Measurements from ENCODE around the gene MBP.

- TF ChIP-seq TAF1 (IDR thresholded peaks at IDR 0.05; ENCODE audit: borderline replicate concordance, low read depth, low read length), result no peak
- TF ChIP-seq POLR2A (IDR thresholded peaks at IDR 0.05; ENCODE audit: low read depth, low read length), result no peak
These were observed 140.1 kb downstream of the MBP start for GRCh38 chr18:76992226-76993084.

Measured in GM12892 (cell line).